GM18498 (cell line): ENCODE data around the gene HSCB.
"Not testable (repeated sequence)": the region's sequence is repeated elsewhere in the genome, so short reads cannot be mapped to it uniquely, and the experiment has no call there.

ENCODE experiments used
- ATAC-seq: cut with Tn5 transposase; IDR thresholded peaks from one replicate; pipeline ENCODE4 v1.9.1; 2021; ENCODE audit warnings: mild to moderate bottlenecking, moderate library complexity; ENCODE audit not compliant: unreplicated experiment

The HSCB gene, protein sequence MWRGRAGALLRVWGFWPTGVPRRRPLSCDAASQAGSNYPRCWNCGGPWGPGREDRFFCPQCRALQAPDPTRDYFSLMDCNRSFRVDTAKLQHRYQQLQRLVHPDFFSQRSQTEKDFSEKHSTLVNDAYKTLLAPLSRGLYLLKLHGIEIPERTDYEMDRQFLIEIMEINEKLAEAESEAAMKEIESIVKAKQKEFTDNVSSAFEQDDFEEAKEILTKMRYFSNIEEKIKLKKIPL

DNA sequence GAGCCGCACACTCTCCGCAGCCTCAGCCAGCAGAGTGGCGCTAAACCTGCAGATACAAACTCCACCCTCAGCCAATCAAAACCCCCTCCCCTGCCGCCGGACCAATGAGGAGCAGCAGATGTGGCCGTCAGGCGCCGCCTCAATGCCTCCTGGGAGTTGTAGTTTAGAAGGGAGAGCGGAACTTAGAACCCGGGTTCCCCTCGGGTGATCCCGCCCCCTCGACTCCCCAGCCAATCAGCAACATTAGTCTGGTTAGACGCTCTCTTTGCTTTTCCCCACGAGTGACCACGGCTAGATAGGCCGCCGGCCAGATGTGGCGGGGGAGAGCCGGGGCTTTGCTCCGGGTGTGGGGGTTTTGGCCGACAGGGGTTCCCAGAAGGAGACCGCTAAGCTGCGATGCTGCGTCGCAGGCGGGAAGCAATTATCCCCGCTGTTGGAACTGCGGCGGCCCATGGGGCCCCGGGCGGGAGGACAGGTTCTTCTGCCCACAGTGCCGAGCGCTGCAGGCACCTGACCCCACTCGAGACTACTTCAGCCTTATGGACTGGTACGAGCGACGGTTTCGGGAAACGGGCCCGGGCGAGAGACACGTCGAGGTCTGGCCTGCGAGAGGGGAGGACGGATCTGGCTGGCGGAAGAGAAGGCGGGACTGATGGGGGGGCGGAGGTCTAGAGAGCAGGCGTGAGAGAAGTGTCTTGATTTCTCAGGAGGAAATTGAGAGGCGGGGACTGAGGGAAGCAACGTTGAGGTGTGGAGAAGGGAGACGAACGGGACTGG, at the start of gene HSCB, which contains the start of gene CHEK2:
TSS of gene HSCB (plus strand) at position 255 of the 777 bp plus-strand sequence. CDS start at position 312, 57 bp downstream.
TSS of gene CHEK2 (minus strand) at position 36 of the 777 bp plus-strand sequence. CDS start 7,099 bp downstream, outside the sequence.
- ATAC-seq: peak; percentile 95

DNA sequence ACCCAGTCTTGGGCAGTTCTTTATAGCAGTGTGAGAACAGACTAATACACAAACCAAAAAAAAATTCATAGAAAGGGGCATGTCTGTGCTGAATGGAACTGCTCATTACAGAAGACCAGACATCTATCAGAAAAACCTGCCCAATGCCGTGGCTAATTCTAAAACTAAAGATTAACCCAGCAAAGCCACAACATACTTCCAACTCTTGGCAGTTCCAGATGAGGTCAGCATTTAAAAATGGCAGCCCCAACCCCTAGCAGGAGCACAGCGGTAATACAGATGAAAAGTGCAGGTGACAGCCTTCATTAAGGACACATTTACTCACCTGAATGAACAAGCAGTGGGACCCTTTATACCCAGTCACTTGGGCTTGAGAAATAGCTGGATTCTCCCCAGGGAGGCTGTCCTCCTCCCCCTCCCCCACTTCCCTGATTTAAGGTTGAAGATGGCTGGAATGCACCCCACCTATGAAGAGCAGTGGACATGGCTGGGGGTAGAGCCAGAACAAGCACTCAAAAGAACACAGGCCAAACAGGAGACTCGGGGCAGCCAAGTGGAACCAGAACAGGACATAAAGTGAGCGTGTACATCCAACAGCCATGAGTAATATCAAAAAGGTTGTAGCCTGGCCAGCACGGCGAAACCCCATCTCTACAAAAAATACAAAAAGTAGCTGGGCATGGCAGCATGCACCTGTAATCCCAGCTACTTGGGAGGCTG, 48.6 kb upstream of the HSCB start:
- ATAC-seq: not testable (repeated sequence)

DNA sequence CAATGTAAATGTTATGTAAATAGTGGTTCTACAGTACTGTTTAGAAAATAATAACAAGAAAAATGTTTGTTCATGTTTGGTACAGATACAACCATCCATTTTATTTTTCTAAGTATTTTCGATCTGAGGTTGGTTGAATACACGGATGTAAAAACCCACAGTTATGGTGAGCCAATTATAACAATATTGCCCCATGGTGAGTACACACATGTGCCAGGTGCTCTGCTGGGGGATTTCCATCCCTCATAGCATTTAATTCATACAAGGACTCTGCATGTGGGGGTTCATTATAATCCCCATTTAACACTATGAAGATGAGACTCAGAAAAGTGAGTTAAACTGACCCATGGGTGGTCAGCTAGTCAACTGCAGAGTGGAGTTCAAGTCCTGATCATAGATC, 38.9 kb upstream of the HSCB start:
- ATAC-seq: no peak

DNA sequence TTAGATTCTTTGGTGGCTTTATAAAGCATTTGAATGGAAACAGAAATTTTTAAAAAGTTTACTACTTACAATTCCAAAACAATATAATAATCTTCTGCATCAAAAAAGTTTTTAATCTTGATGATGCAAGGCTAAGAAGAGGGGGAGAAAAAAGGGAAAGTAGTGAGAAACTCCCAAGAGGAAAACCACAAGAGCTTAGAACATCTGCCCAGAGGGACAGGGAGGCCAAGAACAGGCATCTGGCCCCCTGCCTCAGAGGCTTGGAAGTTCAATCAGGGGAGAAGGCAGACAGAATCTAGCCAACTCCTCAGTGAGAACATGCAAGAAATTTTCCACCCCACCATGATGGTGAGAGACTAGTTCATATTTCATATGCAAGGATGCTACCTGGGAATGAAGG, 38.4 kb upstream of the HSCB start:
- no peak for ATAC-seq

- no peak for ATAC-seq
Measured at GRCh38 chr22:28706845-28707244, 35.0 kb upstream of the HSCB start.

GRCh38 chr22:28710107-28710506, 31.7 kb upstream of the HSCB start:
- no peak for ATAC-seq

GRCh38 chr22:28710576-28711191, 31.2 kb upstream of the HSCB start:
- no peak for ATAC-seq

DNA sequence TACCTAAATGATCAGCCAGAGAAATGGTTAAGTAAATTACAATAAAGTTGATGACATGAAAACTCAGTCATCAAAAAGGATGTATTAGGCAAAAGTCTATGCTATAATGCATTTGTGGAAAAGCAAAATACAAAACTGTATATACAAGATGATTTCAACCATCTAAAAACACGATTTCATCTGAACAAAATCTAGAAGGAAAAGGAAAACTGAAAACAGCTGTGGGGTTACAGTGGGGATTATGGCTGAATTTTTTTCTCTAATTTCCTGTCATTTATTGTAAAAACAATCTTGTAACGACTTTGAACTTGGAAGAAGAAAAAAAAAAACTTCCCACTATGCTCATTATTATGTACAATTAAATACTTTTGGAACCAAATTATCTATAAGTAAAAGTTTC, 30.5 kb upstream of the HSCB start:
- ATAC-seq: no peak

DNA sequence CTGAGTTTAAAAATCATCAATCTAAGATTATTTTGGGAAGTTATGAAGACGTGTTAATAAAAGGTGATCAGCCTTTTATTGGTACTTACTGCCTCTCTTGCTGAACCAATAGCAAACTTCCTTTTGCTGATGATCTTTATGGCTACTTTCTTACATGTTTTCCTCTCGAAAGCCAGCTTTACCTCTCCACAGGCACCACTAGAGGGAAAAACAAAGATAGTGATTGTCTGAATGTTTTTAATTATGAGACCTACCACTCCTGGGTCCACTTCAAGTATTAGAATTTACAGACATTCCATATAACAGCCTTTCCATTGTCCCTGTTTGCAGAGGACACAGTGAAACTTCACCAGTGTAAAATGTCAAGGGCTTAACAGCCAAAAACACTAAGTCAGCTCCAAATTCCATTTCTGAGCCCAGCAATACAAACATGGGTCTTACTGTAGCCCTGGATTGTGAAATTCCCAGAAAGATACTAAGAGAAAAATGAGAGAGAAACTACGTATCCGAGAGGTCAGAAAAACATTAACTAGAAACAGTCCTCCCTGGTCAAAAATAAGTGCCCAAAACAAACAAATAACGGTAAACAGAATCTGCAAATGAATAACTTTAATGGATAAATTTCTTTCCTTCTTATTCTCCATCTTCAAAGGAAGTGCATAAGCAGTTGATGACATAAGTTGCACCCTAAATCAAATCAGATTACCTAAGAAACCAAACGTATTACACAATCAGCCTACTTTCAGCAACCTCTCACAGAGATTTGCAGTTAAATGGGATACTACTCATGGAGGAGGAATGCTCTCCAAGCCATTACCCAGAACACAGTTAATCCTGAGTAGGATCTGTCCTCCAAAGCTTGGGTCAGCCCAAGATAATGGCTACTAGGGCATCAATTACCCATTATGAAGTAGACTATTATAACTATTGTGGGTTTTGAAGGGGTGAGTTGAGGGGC, 29.7 kb upstream of the HSCB start:
- no peak for ATAC-seq

DNA sequence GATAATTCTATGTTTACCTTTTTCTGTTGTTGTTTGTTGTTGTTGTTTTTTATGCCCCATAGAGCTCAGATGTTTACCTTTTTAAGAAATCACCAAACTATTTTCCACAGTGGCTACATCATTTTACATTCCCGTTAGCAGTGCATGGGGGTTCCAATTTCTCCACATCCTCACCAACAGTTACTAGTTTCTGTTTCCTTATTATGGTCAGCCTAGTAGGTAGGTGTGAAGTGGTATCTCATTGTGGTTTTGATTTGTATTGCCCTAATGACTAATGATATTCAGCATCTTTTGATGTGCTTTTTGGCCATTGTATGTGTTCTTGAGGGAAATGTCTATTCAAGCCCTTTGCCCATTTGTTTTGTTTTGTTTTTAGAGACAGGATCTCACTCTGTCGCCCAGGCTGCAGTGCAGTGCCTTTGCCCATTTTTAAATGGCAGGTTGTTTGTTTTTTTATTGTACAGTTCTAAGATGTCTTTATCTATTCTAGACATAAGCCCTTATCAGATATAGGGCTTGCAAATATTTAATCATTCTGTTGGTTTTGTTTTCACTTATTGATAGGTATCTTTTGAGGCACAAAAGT, 27.7 kb upstream of the HSCB start:
- ATAC-seq: no peak

DNA sequence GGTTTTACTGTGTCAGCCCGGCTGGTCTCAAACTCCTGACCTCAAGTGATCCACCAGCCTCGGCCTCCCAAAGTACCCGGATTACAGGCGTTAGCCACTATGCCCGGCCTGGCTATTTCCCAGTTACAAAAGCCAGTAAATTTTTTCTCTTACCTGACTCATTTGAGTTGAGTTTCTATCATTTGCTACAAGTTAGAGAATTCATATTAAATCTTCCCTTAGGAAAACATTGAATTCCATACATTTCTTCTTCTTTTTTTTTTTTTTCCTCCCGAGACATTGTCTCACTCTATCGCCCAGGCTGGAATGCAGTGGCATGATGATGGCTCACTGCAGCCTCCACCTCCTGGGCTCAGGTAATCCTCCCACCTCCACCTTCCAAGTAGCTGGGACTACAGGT, 26.2 kb upstream of the HSCB start:
- no peak for ATAC-seq

- ATAC-seq: no peak
Measured at GRCh38 chr22:28716686-28717085, 25.2 kb upstream of the HSCB start.

- no peak for ATAC-seq
Measured at GRCh38 chr22:28718044-28718443, 23.8 kb upstream of the HSCB start.

GRCh38 chr22:28728002-28728401, 13.8 kb upstream of the HSCB start:
- ATAC-seq: no peak

DNA sequence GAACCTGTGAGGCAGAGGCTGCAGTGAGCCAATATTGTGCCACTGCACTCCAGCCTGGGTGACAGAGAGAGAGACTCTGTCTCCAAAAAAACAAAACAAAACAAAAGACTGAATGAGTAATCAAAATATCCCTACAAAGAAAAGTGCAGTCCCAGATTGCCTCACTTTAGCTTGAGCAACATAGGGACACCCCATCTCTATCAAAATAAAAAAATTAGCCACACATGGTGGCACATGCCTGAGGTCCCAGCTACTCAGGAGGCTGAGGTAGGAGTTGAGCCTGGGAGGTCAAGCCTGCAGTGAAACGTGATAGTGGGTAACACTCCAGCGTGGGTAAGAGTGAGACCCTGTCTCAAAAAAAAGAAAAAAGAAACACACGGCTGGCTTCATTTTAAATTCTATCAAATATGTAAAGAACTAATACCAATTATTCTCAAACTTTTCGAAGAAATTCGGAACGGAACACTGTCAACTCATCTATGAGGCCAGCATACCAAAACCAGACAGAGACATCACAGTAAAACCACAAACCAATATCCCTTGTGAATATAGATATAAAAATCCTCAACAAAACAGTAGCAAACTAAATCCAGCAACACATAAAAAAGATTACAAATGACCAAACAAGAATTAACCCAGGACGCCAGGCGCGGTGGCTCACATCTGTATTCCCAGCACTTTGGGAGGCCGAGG, 13.1 kb upstream of the HSCB start:
- ATAC-seq: no peak

DNA sequence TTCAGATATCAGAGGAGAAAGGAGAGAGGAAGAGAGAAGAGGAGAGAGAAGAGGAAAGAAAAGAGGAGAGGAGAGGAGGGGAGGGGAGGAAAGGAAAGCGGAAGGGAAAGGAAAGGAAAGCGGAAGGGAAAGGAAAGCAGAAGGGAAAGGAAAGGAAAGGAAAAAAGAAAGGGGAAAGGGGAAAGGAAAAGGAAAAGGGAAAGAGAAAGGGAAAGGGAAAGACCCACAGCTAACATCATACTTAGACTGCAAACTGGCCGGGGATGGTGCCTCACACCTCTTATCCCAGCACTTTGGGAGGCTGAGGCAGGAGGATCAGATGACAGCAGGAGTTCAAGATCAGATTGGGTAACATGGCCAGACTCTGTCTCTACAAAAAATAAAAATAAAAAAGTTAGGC, 11.7 kb upstream of the HSCB start:
- ATAC-seq: no peak

GRCh38 chr22:28734393-28734792, 7.4 kb upstream of the HSCB start:
- no peak for ATAC-seq

GRCh38 chr22:28736301-28737155, 5.3 kb upstream of the HSCB start:
- ATAC-seq: no peak
